GM12872 (cell line): ENCODE data around the gene ZNF283.

Source experiments
- TF ChIP-seq, protein P1 (sequence below): IDR thresholded peaks from 3 replicates; pipeline ENCODE4 v1.5.1; 2011; ENCODE audit warnings: low read depth, mild to moderate bottlenecking, low read length, moderate library complexity; ENCODE audit not compliant: insufficient read depth

ZNF283 gene

DNA sequence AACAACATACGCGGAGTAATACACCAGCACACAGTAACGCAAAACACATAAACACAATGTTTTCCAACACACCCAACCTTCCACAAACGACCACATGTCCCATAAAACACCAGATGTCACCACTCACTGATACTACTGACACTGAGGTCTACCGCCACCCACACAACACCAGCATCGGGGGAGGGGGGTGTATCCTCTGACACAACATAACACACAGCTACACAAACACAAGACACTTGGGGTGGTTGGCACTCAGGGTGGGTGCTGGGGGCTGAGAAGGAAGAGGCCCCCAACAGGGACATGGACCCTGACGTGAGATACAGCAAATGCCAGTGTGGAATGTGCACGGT lies 44.8 kb upstream of the ZNF283 start:
- TF ChIP-seq, protein P1, sequence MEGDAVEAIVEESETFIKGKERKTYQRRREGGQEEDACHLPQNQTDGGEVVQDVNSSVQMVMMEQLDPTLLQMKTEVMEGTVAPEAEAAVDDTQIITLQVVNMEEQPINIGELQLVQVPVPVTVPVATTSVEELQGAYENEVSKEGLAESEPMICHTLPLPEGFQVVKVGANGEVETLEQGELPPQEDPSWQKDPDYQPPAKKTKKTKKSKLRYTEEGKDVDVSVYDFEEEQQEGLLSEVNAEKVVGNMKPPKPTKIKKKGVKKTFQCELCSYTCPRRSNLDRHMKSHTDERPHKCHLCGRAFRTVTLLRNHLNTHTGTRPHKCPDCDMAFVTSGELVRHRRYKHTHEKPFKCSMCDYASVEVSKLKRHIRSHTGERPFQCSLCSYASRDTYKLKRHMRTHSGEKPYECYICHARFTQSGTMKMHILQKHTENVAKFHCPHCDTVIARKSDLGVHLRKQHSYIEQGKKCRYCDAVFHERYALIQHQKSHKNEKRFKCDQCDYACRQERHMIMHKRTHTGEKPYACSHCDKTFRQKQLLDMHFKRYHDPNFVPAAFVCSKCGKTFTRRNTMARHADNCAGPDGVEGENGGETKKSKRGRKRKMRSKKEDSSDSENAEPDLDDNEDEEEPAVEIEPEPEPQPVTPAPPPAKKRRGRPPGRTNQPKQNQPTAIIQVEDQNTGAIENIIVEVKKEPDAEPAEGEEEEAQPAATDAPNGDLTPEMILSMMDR: no peak

DNA sequence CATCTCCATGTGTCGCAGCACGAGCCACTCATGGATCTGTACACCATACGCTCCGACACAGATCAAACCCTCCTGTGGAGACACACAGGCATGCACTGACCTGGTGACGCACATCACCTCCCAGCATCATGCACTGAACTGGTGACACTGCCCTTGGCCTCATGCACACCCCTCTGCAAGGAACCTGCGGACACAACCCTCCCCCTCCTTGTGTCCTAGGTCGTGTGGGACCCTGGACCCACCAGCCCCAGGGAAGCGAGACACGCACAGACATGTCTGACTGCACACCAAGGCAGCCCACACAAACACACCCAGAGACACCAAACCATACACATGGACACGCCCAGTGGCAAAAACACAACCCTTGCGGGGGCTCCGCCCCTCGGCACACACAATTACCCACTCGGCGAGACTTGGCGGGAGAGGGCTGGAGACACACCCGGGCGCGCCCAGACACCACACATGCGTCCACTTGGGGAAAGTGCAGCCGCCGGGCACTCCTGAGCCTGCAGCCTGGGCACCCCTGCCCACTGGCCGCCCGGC lies 44.4 kb upstream of the ZNF283 start:
- TF ChIP-seq, protein P1: no peak

DNA sequence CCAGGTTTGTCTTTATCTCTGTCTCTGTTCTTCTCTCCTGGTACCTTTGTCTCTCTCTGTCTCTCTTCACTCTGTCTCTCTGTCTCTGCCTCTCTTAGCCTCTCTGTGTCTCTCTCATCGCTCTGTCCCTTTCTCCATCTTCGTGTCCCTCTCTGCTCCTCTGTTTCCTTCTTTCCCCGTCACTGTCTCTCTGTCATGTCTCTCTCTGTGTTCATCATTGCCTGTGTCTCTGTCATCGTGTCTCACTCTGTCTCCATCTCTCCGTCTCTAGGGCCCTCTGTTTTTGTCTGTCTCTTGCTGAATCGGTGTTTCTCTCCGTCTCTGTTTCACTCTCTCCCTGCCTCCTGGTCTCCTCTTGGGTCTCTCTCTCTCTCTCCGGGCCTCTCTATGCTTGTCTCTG lies 43.5 kb upstream of the ZNF283 start:
- TF ChIP-seq, protein P1: no peak

DNA sequence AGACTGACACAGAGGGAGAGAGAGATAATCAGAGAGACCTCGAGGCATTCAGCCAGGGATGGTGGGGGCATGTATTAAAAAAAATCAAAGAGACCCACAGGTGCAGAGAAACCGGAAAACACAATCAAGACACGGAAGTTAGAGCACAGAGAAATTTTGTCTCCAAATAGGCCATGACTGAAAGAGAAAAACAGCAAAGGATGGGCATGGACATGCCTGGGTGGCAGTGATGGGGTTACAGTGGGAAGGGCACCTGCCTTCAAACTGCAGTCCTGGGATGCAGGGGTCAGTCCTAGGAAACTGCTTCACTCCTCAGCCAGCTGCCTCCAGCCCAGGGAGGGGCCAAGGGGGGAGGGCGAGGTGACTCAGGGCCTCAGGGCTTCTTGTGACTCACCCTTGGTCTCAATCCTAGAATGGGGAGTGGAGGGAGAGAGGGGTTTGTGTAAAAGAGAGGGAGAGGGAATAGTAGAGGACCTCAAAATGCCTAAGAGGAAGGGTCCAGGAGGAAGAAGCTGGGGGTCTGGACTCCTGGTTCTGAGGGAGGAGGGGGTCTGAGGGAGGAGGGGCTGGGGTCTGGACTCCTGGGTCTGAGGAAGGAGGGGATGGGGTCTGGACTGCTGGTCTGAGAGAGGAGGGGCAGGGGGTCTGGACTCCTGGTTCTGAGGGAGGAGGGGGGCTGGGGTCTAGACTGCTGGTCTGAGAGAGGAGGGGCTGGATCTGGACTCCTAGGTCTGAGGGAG lies 42.7 kb upstream of the ZNF283 start:
- TF ChIP-seq, protein P1: no peak

DNA sequence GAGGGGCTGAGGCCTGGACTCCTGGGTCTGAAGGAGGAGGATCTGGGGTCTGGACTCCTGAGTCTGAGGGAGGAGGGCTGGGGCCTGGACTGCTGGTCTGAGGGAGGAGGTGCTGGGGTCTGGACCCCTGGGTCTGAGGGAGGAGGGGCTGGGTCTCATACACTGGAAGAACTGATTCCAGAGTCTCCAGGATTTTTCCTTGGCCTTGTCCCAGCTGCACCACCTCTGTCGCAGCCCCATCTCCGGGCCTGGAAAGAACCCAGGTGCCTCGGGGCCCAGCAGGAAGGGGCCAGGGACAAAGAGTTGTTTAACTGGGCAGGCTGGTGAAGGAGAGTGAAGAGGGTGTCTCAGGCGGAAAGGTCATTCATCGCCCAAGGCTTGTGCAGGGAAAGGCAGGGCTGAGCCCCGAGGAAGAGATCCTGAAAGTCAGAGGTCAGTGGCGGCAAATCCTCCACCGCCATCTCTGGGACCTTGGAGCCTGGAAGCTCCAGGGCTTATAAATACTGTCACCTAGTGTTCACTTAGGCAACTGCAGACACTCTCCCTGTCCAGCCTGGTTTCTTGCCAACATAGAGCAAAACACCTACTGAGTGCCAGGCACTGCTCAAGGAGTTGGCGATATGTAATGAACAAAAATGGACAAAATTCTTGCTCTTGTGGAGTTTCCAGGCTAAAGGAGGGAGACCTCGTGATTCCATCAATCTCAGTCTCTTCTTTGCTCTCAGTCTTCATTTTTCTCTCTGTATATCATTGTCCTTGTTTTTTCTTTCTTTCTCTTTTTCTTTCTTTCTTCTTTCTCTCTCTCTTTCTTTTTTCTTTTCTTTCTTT lies 41.9 kb upstream of the ZNF283 start:
- TF ChIP-seq, protein P1: peak; percentile 100

DNA sequence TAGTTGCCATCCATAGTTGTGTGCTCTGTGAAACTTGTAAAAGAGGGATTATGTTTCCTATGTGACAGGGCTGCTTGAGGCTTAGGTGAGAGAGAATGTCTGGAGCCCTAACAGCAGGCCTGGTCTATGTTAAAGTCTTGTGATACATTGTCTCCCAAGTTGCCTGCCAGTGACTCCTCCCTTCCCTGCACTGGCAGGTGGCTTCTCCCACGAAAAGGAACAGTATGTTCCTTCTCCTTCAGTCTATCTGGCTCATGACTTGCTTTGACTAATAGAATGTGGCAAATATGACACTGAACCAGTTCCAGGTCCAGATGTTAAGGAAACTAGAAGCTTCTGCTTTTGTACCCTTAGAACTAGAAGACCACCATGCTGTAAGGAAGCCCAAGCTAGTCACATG lies 40.5 kb upstream of the ZNF283 start:
- TF ChIP-seq, protein P1: no peak

DNA sequence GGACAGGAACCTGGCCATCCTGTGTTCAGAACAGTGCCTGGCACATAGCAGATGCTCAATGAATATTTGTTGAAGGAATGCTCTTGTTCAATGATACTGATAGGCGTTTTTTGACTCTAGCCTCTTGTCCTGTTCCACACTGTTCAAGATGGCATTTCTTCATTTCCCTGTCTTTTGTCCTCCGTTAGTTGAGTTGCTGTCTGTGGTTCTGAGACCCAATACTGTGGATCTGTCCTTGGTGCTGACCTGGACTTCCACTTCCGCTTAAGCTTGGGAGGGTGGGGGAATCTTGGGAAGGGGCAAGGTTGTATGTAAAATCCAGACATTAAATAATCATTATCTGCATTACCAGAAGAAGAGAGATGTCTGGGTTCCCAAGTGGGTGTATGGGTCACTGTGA lies 38.1 kb upstream of the ZNF283 start:
- TF ChIP-seq, protein P1: no peak
